MM.1S (cell line): ENCODE results near the gene BICC1.

Source experiments
- DNase-seq: peaks from one replicate; pipeline ENCODE4 v3.0.0-alpha.2; 2015
- H2AFZ ChIP-seq: fragments of 300-600 bp; sonication (generic); 2 replicates; pipeline ENCODE4 v1.6.0; 2016; ENCODE audit warnings: antibody characterized with exemption, low read length
- H3F3A ChIP-seq: fragments of 300-600 bp; sonication (generic); 2 replicates; pipeline ENCODE4 v1.6.1; 2016; ENCODE audit warnings: mild to moderate bottlenecking, antibody characterized with exemption, low read length, moderate library complexity, mixed read lengths; ENCODE audit not compliant: insufficient read depth
- H3K27ac ChIP-seq: fragments of 300-600 bp; sonication (generic); 2 replicates; pipeline ENCODE4 v1.5.1; 2016; ENCODE audit warnings: mild to moderate bottlenecking, low read length
- H3K27me3 ChIP-seq: fragments of 300-600 bp; sonication (generic); replicated peaks from 2 replicates; pipeline ENCODE4 v1.6.0; 2016; ENCODE audit warnings: low read length; ENCODE audit not compliant: insufficient read depth
- H3K36me3 ChIP-seq: fragments of 300-600 bp; sonication (generic); replicated peaks from 2 replicates; pipeline ENCODE4 v1.6.1; 2016; ENCODE audit warnings: mild to moderate bottlenecking, low read length, mixed read lengths; ENCODE audit not compliant: insufficient read depth
- H3K4me1 ChIP-seq: fragments of 300-600 bp; sonication (generic); 2 replicates; pipeline ENCODE4 v1.6.1; 2016; ENCODE audit warnings: low read length, mixed read lengths
- H3K4me2 ChIP-seq: fragments of 300-600 bp; sonication (generic); 2 replicates; pipeline ENCODE4 v1.6.0; 2016; ENCODE audit warnings: low read depth, low read length
- H3K4me3 ChIP-seq: fragments of 300-600 bp; sonication (generic); 2 replicates; pipeline ENCODE4 v1.5.1; 2016; ENCODE audit warnings: low read length, mixed read lengths
- H3K79me2 ChIP-seq: fragments of 300-600 bp; sonication (generic); 2 replicates; pipeline ENCODE4 v1.6.1; 2016; ENCODE audit warnings: mixed run types, low read length, mixed read lengths
- H3K9ac ChIP-seq: fragments of 300-600 bp; sonication (generic); 2 replicates; pipeline ENCODE4 v1.6.1; 2016; ENCODE audit warnings: low read length, mixed read lengths
- H3K9me2 ChIP-seq: fragments of 300-600 bp; sonication (generic); replicated peaks from 2 replicates; pipeline ENCODE4 v1.6.1; 2016; ENCODE audit warnings: mild to moderate bottlenecking, low read length, mixed read lengths; ENCODE audit not compliant: insufficient read depth
- H3K9me3 ChIP-seq: fragments of 300-600 bp; sonication (generic); replicated peaks from 2 replicates; pipeline ENCODE4 v1.6.1; 2016; ENCODE audit warnings: mild to moderate bottlenecking, low read length, mixed read lengths; ENCODE audit not compliant: insufficient read depth
- H4K20me1 ChIP-seq: fragments of 300-600 bp; sonication (generic); 2 replicates; pipeline ENCODE4 v1.6.1; 2016; ENCODE audit warnings: mild to moderate bottlenecking, low read length, moderate library complexity, mixed read lengths; ENCODE audit not compliant: insufficient read depth
- CTCF ChIP-seq: fragments of 300-600 bp; sonication (generic); IDR thresholded peaks from 2 replicates; pipeline ENCODE4 v1.5.1; 2016; ENCODE audit warnings: antibody characterized with exemption, low read length, mixed read lengths
- EZH2 ChIP-seq: fragments of 300-600 bp; sonication (generic); optimal IDR thresholded peaks from 2 replicates; pipeline ENCODE3; 2017; ENCODE audit warnings: low read depth, mild to moderate bottlenecking, antibody characterized with exemption, low read length, mixed read lengths
- EZH2phosphoT487 ChIP-seq: fragments of 300-600 bp; sonication (generic); IDR thresholded peaks from 2 replicates; pipeline ENCODE4 v1.6.1; 2018; ENCODE audit warnings: antibody characterized with exemption, low read length

The BICC1 gene

GRCh38 chr10:58868736-58869435 is 356.2 kb downstream of the BICC1 start:
- H2AFZ ChIP-seq: no peak overlapping the region
- no peaks in the 10 kb centered on the region for H4K20me1 ChIP-seq
- no peak overlapping the region for H3K4me3 ChIP-seq
- no peak overlapping the region for H3K27ac ChIP-seq
- no peak overlapping the region for H3K4me2 ChIP-seq
- H3K27me3 ChIP-seq: no peaks in the 10 kb centered on the region
- H3K9me2 ChIP-seq: no peaks in the 10 kb centered on the region
- no peaks in the 10 kb centered on the region for H3K4me1 ChIP-seq
- H3F3A ChIP-seq: no peaks in the 10 kb centered on the region
- TF ChIP-seq EZH2 (no peak), EZH2phosphoT487 (no peak), CTCF (no peak)
- no peak for DNase-seq
- no peaks in the 10 kb centered on the region for H3K9me3 ChIP-seq
- no peaks in the 10 kb centered on the region for H3K79me2 ChIP-seq
- no peak overlapping the region for H3K9ac ChIP-seq
- H3K36me3 ChIP-seq: no peaks in the 10 kb centered on the region

- Histone ChIP-seq H4K20me1 (no peaks in the 10 kb centered on the region), H2AFZ (no peak overlapping the region), H3K4me3 (no peak overlapping the region), H3K4me1 (no peaks in the 10 kb centered on the region), H3K27ac (no peak overlapping the region), H3F3A (no peaks in the 10 kb centered on the region), H3K9me2 (no peaks in the 10 kb centered on the region), H3K79me2 (no peaks in the 10 kb centered on the region), H3K9ac (no peak overlapping the region), H3K27me3 (no peaks in the 10 kb centered on the region), H3K4me2 (no peak overlapping the region), H3K36me3 (no peaks in the 10 kb centered on the region), H3K9me3 (no peaks in the 10 kb centered on the region)
- DNase-seq: no peak
- TF ChIP-seq EZH2 (no peak), EZH2phosphoT487 (no peak), CTCF (no peak)
Measured at GRCh38 chr10:58870070-58870469, 357.4 kb downstream of the BICC1 start.

GRCh38 chr10:58873161-58873560 is 360.5 kb downstream of the BICC1 start:
- Histone ChIP-seq H3K9me2 (no peaks in the 10 kb centered on the region), H3F3A (no peaks in the 10 kb centered on the region), H4K20me1 (no peaks in the 10 kb centered on the region), H2AFZ (no peak overlapping the region), H3K4me3 (no peak overlapping the region), H3K4me2 (no peak overlapping the region), H3K36me3 (no peaks in the 10 kb centered on the region), H3K4me1 (no peaks in the 10 kb centered on the region), H3K9me3 (no peaks in the 10 kb centered on the region), H3K9ac (no peak overlapping the region), H3K27me3 (no peaks in the 10 kb centered on the region), H3K27ac (no peak overlapping the region), H3K79me2 (no peaks in the 10 kb centered on the region)
- TF ChIP-seq EZH2 (no peak), CTCF (no peak), EZH2phosphoT487 (no peak)
- DNase-seq: no peak
